Fibroblast of skin of scalp (primary cell): Measurements from ENCODE around the gene DRAM1. TPM values are rescaled to one million over a fixed set of nuclear protein-coding genes. Genes with fewer than 3 reads are reported as not detected.
"Not testable (repeated sequence)": the region's sequence is repeated elsewhere in the genome, so short reads cannot be mapped to it uniquely, and the experiment has no call there.

Source experiments
- DNase-seq: peaks from one replicate; pipeline ENCODE4 v3.0.0-alpha.2; 2013
- polyA plus RNA-seq, 2 experiments: library from polyadenylated mRNA; unstranded; fragments of 120-200 nt; gene quantifications; one replicate each; pipeline ENCODE4 v1.2.1, GENCODE V29; 2013; ENCODE audit not compliant: insufficient read length in 2 of 2

The DRAM1 gene
- 11.8 TPM for polyA plus RNA-seq (2013, experiment 1 of 2; ENCODE audit: insufficient read length)
- polyA plus RNA-seq (2013, experiment 2 of 2; ENCODE audit: insufficient read length): 11.1 TPM

- DNase-seq: peak; percentile 90
Measured at GRCh38 chr12:101876861-101877805, at the start of gene DRAM1. TSS of gene DRAM1 (plus strand) at chr12:101877580. CDS start at chr12:101877790, 210 bp downstream.

GRCh38 chr12:101828463-101829196 is 48.8 kb upstream of the DRAM1 start:
- no peak for DNase-seq

GRCh38 chr12:101829639-101830366 is 47.6 kb upstream of the DRAM1 start:
- DNase-seq: no peak

GRCh38 chr12:101830367-101831325 is 46.7 kb upstream of the DRAM1 start, which contains the start of gene GNPTAB:
TSS of gene GNPTAB (minus strand) at chr12:101830959. CDS start at chr12:101830675, 284 bp downstream.
- peak; percentile 94 for DNase-seq

- no peak for DNase-seq
Measured at GRCh38 chr12:101832030-101832429, 45.4 kb upstream of the DRAM1 start.

GRCh38 chr12:101838628-101839323 is 38.6 kb upstream of the DRAM1 start:
- DNase-seq: no peak

GRCh38 chr12:101839324-101840283 is 37.8 kb upstream of the DRAM1 start:
- peak; percentile 62 for DNase-seq

- no peak for DNase-seq
Measured at GRCh38 chr12:101841069-101841468, 36.3 kb upstream of the DRAM1 start.

- no peak for DNase-seq
Measured at GRCh38 chr12:101845137-101845711, 32.2 kb upstream of the DRAM1 start.

GRCh38 chr12:101847325-101847724 is 30.1 kb upstream of the DRAM1 start:
- peak; percentile 20 for DNase-seq

GRCh38 chr12:101850199-101850598 is 27.2 kb upstream of the DRAM1 start:
- no peak for DNase-seq

GRCh38 chr12:101852998-101853397 is 24.4 kb upstream of the DRAM1 start:
- DNase-seq: no peak

GRCh38 chr12:101854747-101855146 is 22.6 kb upstream of the DRAM1 start:
- DNase-seq: no peak

GRCh38 chr12:101855364-101855884 is 22.0 kb upstream of the DRAM1 start:
- DNase-seq: peak; percentile 17

GRCh38 chr12:101855976-101856375 is 21.4 kb upstream of the DRAM1 start:
- DNase-seq: no peak

GRCh38 chr12:101856614-101857013 is 20.8 kb upstream of the DRAM1 start:
- not testable (repeated sequence) for DNase-seq

- DNase-seq: peak; percentile 81
Measured at GRCh38 chr12:101857043-101857558, 20.3 kb upstream of the DRAM1 start.

GRCh38 chr12:101858361-101858760 is 19.0 kb upstream of the DRAM1 start:
- DNase-seq: no peak
